DOHH2 (cell line): ENCODE data around the gene MAP3K15.

Experiments
- H3F3A ChIP-seq: fragments of 200-600 bp; sonication (generic), shearing (Covaris generic); 2 replicates; pipeline ENCODE4 v1.6.0; 2016; ENCODE audit warnings: antibody characterized with exemption, mild to moderate bottlenecking; ENCODE audit not compliant: control insufficient read depth, insufficient read depth
- H3K27ac ChIP-seq: fragments of 200-600 bp; sonication (generic); 2 replicates; pipeline ENCODE4 v1.5.1; 2014; ENCODE audit warnings: low read depth, mild to moderate bottlenecking, low read length, moderate library complexity
- H3K27me3 ChIP-seq: fragments of 200-600 bp; sonication (generic); 2 replicates; pipeline ENCODE4 v1.6.1; 2014; ENCODE audit warnings: mild to moderate bottlenecking, low read length, mixed read lengths; ENCODE audit not compliant: control insufficient read depth
- H3K36me3 ChIP-seq: fragments of 200-600 bp; sonication (generic); 2 replicates; pipeline ENCODE4 v1.6.1; 2014; ENCODE audit warnings: mild to moderate bottlenecking, low read length, moderate library complexity, mixed read lengths; ENCODE audit not compliant: control insufficient read depth
- H3K4me1 ChIP-seq: fragments of 200-600 bp; sonication (generic); 2 replicates; pipeline ENCODE4 v1.6.1; 2014; ENCODE audit warnings: mild to moderate bottlenecking, low read length, mixed read lengths; ENCODE audit not compliant: control insufficient read depth
- H3K4me2 ChIP-seq: fragments of 200-600 bp; sonication (generic); 2 replicates; pipeline ENCODE4 v1.6.0; 2014; ENCODE audit warnings: mild to moderate bottlenecking, low read length, moderate library complexity
- H3K4me3 ChIP-seq: fragments of 200-600 bp; sonication (generic); 2 replicates; pipeline ENCODE4 v1.5.1; 2014; ENCODE audit warnings: mild to moderate bottlenecking, low read length, mixed read lengths
- H3K79me2 ChIP-seq: fragments of 200-600 bp; sonication (generic); 2 replicates; pipeline ENCODE4 v1.6.1; 2014; ENCODE audit warnings: mild to moderate bottlenecking, low read length, mixed read lengths; ENCODE audit not compliant: control insufficient read depth
- H3K9me2 ChIP-seq: fragments of 200-600 bp; sonication (generic); replicated peaks from 2 replicates; pipeline ENCODE4 v1.6.1; 2014; ENCODE audit warnings: mild to moderate bottlenecking, low read length, mixed read lengths; ENCODE audit not compliant: control insufficient read depth
- H3K9me3 ChIP-seq: fragments of 200-600 bp; sonication (generic); 2 replicates; pipeline ENCODE4 v1.6.1; 2014; ENCODE audit warnings: antibody characterized with exemption, low read length, mixed read lengths; ENCODE audit not compliant: control insufficient read depth, insufficient read depth
- H4K20me1 ChIP-seq: fragments of 200-600 bp; sonication (generic); 2 replicates; pipeline ENCODE4 v1.6.0; 2014; ENCODE audit warnings: low read depth, mild to moderate bottlenecking, antibody characterized with exemption, low read length, moderate library complexity; ENCODE audit not compliant: control insufficient read depth, insufficient read depth
- EZH2phosphoT487 ChIP-seq: fragments of 200-600 bp; sonication (generic); IDR thresholded peaks from 2 replicates; pipeline ENCODE4 v1.6.1; 2017; ENCODE audit warnings: borderline replicate concordance, mild to moderate bottlenecking, antibody characterized with exemption, low read length, moderate library complexity, mixed read lengths
- TF ChIP-seq, protein P1 (sequence below): fragments of 200-600 bp; sonication (generic); IDR thresholded peaks from one replicate; pipeline ENCODE4 v1.5.1; 2014; ENCODE audit warnings: antibody characterized with exemption, mild to moderate bottlenecking, low read depth, low read length; ENCODE audit not compliant: poor library complexity, severe bottlenecking

Gene MAP3K15

GRCh38 chrX:19515615-19516105 is 352 bp upstream of the MAP3K15 start:
- no peak overlapping the region for H3K4me3 ChIP-seq
- H4K20me1 ChIP-seq, result no peaks in the 10 kb centered on the region
- no peaks in the 10 kb centered on the region for H3F3A ChIP-seq
- no peaks in the 10 kb centered on the region for H3K79me2 ChIP-seq
- TF ChIP-seq, protein P1, sequence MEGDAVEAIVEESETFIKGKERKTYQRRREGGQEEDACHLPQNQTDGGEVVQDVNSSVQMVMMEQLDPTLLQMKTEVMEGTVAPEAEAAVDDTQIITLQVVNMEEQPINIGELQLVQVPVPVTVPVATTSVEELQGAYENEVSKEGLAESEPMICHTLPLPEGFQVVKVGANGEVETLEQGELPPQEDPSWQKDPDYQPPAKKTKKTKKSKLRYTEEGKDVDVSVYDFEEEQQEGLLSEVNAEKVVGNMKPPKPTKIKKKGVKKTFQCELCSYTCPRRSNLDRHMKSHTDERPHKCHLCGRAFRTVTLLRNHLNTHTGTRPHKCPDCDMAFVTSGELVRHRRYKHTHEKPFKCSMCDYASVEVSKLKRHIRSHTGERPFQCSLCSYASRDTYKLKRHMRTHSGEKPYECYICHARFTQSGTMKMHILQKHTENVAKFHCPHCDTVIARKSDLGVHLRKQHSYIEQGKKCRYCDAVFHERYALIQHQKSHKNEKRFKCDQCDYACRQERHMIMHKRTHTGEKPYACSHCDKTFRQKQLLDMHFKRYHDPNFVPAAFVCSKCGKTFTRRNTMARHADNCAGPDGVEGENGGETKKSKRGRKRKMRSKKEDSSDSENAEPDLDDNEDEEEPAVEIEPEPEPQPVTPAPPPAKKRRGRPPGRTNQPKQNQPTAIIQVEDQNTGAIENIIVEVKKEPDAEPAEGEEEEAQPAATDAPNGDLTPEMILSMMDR, result no peak
- no peak for TF ChIP-seq EZH2phosphoT487
- H3K4me1 ChIP-seq, result no peaks in the 10 kb centered on the region
- H3K4me2 ChIP-seq, result peak overlapping the region; percentile 16; the same call in 1 of the 2 replicates
- H3K27ac ChIP-seq, result no peak overlapping the region
- H3K9me3 ChIP-seq, result no peaks in the 10 kb centered on the region
- no peaks in the 10 kb centered on the region for H3K36me3 ChIP-seq
- no peaks in the 10 kb centered on the region; the same call in 1 of the 2 replicates for H3K27me3 ChIP-seq
- no peaks in the 10 kb centered on the region for H3K9me2 ChIP-seq

DNA sequence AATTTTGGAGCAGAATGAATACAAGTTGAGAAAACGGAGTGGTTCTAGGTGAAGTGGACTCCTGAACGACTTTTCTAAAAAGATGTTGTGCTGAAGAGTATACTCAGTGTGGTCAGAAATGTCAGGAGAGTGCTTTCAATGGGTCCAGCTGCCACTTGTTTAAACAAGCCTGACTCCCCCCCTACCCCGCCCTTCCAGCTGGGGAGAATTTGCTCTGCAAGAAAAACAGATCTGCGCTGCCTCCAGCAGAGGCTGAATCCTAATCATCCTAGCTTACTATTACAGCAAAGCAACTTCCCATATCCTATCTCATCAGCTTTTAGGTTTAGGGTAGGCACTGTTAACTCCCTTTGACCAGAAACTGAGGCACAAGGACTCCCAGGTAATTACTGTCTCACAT is 1.9 kb downstream of the MAP3K15 start:
- TF ChIP-seq EZH2phosphoT487, result no peak
- TF ChIP-seq, protein P1, result no peak
- no peaks in the 10 kb centered on the region for H3F3A ChIP-seq

DNA sequence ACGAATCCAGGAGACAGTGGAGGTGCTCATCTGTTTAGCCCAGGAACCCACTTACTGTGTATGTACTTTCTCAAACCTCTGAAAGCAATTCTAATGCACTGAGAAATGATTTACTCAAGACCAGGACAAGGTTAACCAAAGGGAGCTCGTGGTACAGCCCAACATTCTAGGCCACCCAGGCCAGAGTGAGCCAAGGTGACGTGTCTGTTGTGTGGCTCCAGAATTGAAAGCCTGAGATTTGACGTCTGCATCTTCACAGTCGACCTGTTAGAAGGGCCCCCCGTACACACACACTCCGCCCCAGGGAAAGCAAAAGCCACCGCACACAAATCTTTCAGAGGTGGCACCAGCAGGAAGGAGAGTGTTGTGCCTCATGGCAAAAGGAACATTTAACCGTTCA is 2.3 kb downstream of the MAP3K15 start:
- Histone ChIP-seq H3K9me2 (no peaks in the 10 kb centered on the region), H3K4me2 (no peak overlapping the region), H3K79me2 (no peaks in the 10 kb centered on the region)

More for the DNA sequence above, 1.9 kb downstream of the MAP3K15 start:
- no peak overlapping the region for H3K27ac ChIP-seq
- H3K4me2 ChIP-seq, result no peak overlapping the region
- no peaks in the 10 kb centered on the region for H3K4me1 ChIP-seq
- no peaks in the 10 kb centered on the region; the same call in 1 of the 2 replicates for H3K27me3 ChIP-seq
- no peaks in the 10 kb centered on the region for H3K36me3 ChIP-seq
- H3K9me3 ChIP-seq, result no peaks in the 10 kb centered on the region
- H3K4me3 ChIP-seq, result no peak overlapping the region
- H3K9me2 ChIP-seq, result no peaks in the 10 kb centered on the region
- no peaks in the 10 kb centered on the region for H4K20me1 ChIP-seq
- no peaks in the 10 kb centered on the region for H3K79me2 ChIP-seq

More for the DNA sequence above, 2.3 kb downstream of the MAP3K15 start:
- Histone ChIP-seq H3K4me3 (no peak overlapping the region), H3K4me1 (no peaks in the 10 kb centered on the region), H3K36me3 (no peaks in the 10 kb centered on the region), H3K27me3 (no peaks in the 10 kb centered on the region; the same call in 1 of the 2 replicates), H3K27ac (no peak overlapping the region), H3F3A (no peaks in the 10 kb centered on the region), H4K20me1 (no peaks in the 10 kb centered on the region), H3K9me3 (no peaks in the 10 kb centered on the region)
- TF ChIP-seq EZH2phosphoT487, result no peak
- TF ChIP-seq, protein P1, result no peak
